ENCODE data around the gene NFATC1. TPM values are rescaled to one million over a fixed set of nuclear protein-coding genes. Genes with fewer than 3 reads are reported as not detected.

NFATC1 gene
- total RNA-seq = 16.6 TPM
- long read RNA-seq, full-length matches to known transcripts = 13 of 50 reads
- long read RNA-seq, partial matches to known transcripts = 28 of 50 reads
- long read RNA-seq, other reads (novel, unspliced or antisense) = 9 of 50 reads

- H3K27me3 ChIP-seq = peaks cover 19% of the 10 kb centered on the region
Measured at GRCh38 chr18:79395761-79396404, at the start of gene NFATC1. TSS of gene NFATC1 (plus strand) at chr18:79395930. CDS start at chr18:79396225, 295 bp downstream.

GRCh38 chr18:79345981-79346380 lies 49.7 kb upstream of the NFATC1 start:
- intact Hi-C loops (cut with DNase I) = no loop called here
- no peak for TF ChIP-seq CTCF (IDR thresholded peaks at IDR 0.05)
- ATAC-seq (peak; percentile 9), DNase-seq (no peak)
- Histone ChIP-seq H3K4me3 (no peak overlapping the region), H3K27ac (no peak overlapping the region), H3K36me3 (peaks cover 56% of the 10 kb centered on the region), H3K4me1 (no peaks in the 10 kb centered on the region), H3K27me3 (no peaks in the 10 kb centered on the region), H3K9me3 (no peaks in the 10 kb centered on the region)

More at GRCh38 chr18:79395761-79396404, at the start of gene NFATC1:
- Histone ChIP-seq H3K4me1 (peaks cover 35% of the 10 kb centered on the region), H3K36me3 (no peaks in the 10 kb centered on the region), H3K27ac (peak within 1 kb of the TSS; percentile 87), H3K9me3 (no peaks in the 10 kb centered on the region), H3K4me3 (peak within 1 kb of the TSS; percentile 58)
- ATAC-seq = peak; percentile 4
- DNase-seq = peak; percentile 80
- intact Hi-C loops (cut with DNase I) = no loop called here
- TF ChIP-seq CTCF (IDR thresholded peaks at IDR 0.05) = no peak

GRCh38 chr18:79348066-79348465 lies 47.7 kb upstream of the NFATC1 start:
- no peak for ATAC-seq
- Histone ChIP-seq H3K4me1 (no peaks in the 10 kb centered on the region), H3K36me3 (peaks cover 61% of the 10 kb centered on the region), H3K27ac (no peak overlapping the region), H3K9me3 (no peaks in the 10 kb centered on the region), H3K27me3 (no peaks in the 10 kb centered on the region), H3K4me3 (no peak overlapping the region)
- DNase-seq = no peak
- intact Hi-C loops (cut with DNase I) = no loop called here
- TF ChIP-seq CTCF (IDR thresholded peaks at IDR 0.05) = no peak

GRCh38 chr18:79352432-79352831 lies 43.3 kb upstream of the NFATC1 start:
- H3K36me3 ChIP-seq = peaks cover 27% of the 10 kb centered on the region
- no peaks in the 10 kb centered on the region for H3K4me1 ChIP-seq
- intact Hi-C loops (cut with DNase I) = no loop called here
- no peaks in the 10 kb centered on the region for H3K9me3 ChIP-seq
- no peak overlapping the region for H3K4me3 ChIP-seq
- no peak for TF ChIP-seq CTCF (IDR thresholded peaks at IDR 0.05)
- DNase-seq (no peak), ATAC-seq (no peak)
- no peaks in the 10 kb centered on the region for H3K27me3 ChIP-seq
- H3K27ac ChIP-seq = no peak overlapping the region

GRCh38 chr18:79353267-79353666 lies 42.5 kb upstream of the NFATC1 start:
- H3K36me3 ChIP-seq = peaks cover 19% of the 10 kb centered on the region
- H3K27ac ChIP-seq = no peak overlapping the region
- H3K27me3 ChIP-seq = no peaks in the 10 kb centered on the region
- intact Hi-C loops (cut with DNase I) = no loop called here
- no peak for TF ChIP-seq CTCF (IDR thresholded peaks at IDR 0.05)
- H3K4me1 ChIP-seq = no peaks in the 10 kb centered on the region
- H3K4me3 ChIP-seq = no peak overlapping the region
- no peaks in the 10 kb centered on the region for H3K9me3 ChIP-seq
- ATAC-seq (no peak), DNase-seq (no peak)
